Measurements from ENCODE around the gene CNTNAP2. TPM values are rescaled to one million over a fixed set of nuclear protein-coding genes. Genes with fewer than 3 reads are reported as not detected.

CNTNAP2 gene
- total and polyA plus RNA-seq, 3 donors from 2014 or later: 4.3 to 6.1 (median 4.4) TPM

GRCh38 chr7:146449625-146450024 is 333.0 kb downstream of the CNTNAP2 start:
- intact Hi-C loops (cut with DNase I; ENCODE audit: low total_unique reads): no loop called here

GRCh38 chr7:146455091-146455655 is 338.6 kb downstream of the CNTNAP2 start:
- Histone ChIP-seq H3K9me3 (no peaks in the 10 kb centered on the region), H3K27me3 (no peaks in the 10 kb centered on the region), H3K4me1 (no peaks in the 10 kb centered on the region), H3K36me3 (ENCODE audit: low read depth, missing control alignments) (no peaks in the 10 kb centered on the region), H3K4me3 (no peak overlapping the region), H3K27ac (no peak overlapping the region)
- intact Hi-C loops (cut with DNase I; ENCODE audit: low total_unique reads): no loop called here
- no peak for TF ChIP-seq POLR2A (IDR thresholded peaks at IDR 0.05)
- no peak for TF ChIP-seq CTCF (IDR thresholded peaks at IDR 0.05)
- 39 to 69% methylated on average over 2 of the region's 2 CpGs for WGBS, 2 donors
- DNase-seq: no peak

More at GRCh38 chr7:146449625-146450024, 333.0 kb downstream of the CNTNAP2 start:
- no peaks in the 10 kb centered on the region for H3K9me3 ChIP-seq
- DNase-seq: no peak
- no peak overlapping the region for H3K4me3 ChIP-seq
- H3K36me3 ChIP-seq (ENCODE audit: low read depth, missing control alignments): no peaks in the 10 kb centered on the region
- H3K27ac ChIP-seq: no peak overlapping the region
- 84 to 88% methylated on average over 4 of the region's 4 CpGs for WGBS, 2 donors
- H3K27me3 ChIP-seq: no peaks in the 10 kb centered on the region
- H3K4me1 ChIP-seq: no peaks in the 10 kb centered on the region
- TF ChIP-seq POLR2A (IDR thresholded peaks at IDR 0.05) (no peak), CTCF (IDR thresholded peaks at IDR 0.05) (no peak)

GRCh38 chr7:146479040-146479439 is 362.4 kb downstream of the CNTNAP2 start:
- no peak for DNase-seq
- Histone ChIP-seq H3K4me3 (no peak overlapping the region), H3K9me3 (no peaks in the 10 kb centered on the region), H3K36me3 (ENCODE audit: low read depth, missing control alignments) (no peaks in the 10 kb centered on the region), H3K4me1 (no peaks in the 10 kb centered on the region), H3K27me3 (no peaks in the 10 kb centered on the region), H3K27ac (no peak overlapping the region)
- intact Hi-C loops (cut with DNase I; ENCODE audit: low total_unique reads): no loop called here
- TF ChIP-seq CTCF (IDR thresholded peaks at IDR 0.05) (no peak), POLR2A (IDR thresholded peaks at IDR 0.05) (no peak)
- WGBS, 2 donors: 55 to 56% methylated on average over 2 of the region's 2 CpGs

- DNase-seq: no peak
- intact Hi-C loops (cut with DNase I; ENCODE audit: low total_unique reads): no loop called here
- no peaks in the 10 kb centered on the region for H3K27me3 ChIP-seq
- H3K9me3 ChIP-seq: no peaks in the 10 kb centered on the region
- TF ChIP-seq CTCF (IDR thresholded peaks at IDR 0.05) (no peak), POLR2A (IDR thresholded peaks at IDR 0.05) (no peak)
- 58 to 73% methylated on average over 3 of the region's 3 CpGs for WGBS, 2 donors
- no peak overlapping the region for H3K4me3 ChIP-seq
- H3K27ac ChIP-seq: no peak overlapping the region
- no peaks in the 10 kb centered on the region for H3K36me3 ChIP-seq (ENCODE audit: low read depth, missing control alignments)
- no peaks in the 10 kb centered on the region for H3K4me1 ChIP-seq
Measured at GRCh38 chr7:146486519-146486918, 369.9 kb downstream of the CNTNAP2 start.

- TF ChIP-seq POLR2A (IDR thresholded peaks at IDR 0.05) (no peak), CTCF (IDR thresholded peaks at IDR 0.05) (no peak)
- no peak for DNase-seq
- H3K9me3 ChIP-seq: no peaks in the 10 kb centered on the region
- no peaks in the 10 kb centered on the region for H3K27me3 ChIP-seq
- H3K27ac ChIP-seq: no peak overlapping the region
- H3K4me3 ChIP-seq: no peak overlapping the region
- 79 to 83% methylated on average over 4 of the region's 4 CpGs for WGBS, 2 donors
- intact Hi-C loops (cut with DNase I; ENCODE audit: low total_unique reads): no loop called here
- H3K36me3 ChIP-seq (ENCODE audit: low read depth, missing control alignments): no peaks in the 10 kb centered on the region
- H3K4me1 ChIP-seq: no peaks in the 10 kb centered on the region
Measured at GRCh38 chr7:146492017-146492416, 375.4 kb downstream of the CNTNAP2 start.

Measured in testis (tissue), 3 donors.